HepG2 (cell line): Measurements from ENCODE around the gene ALDH4A1. TPM values are rescaled to one million over a fixed set of nuclear protein-coding genes. Genes with fewer than 3 reads are reported as not detected.

Experiments
- ATAC-seq: fragments of 200-7000 bp; cut with Tn5 transposase; 3 replicates; pipeline ENCODE4 v1.9.1; 2020; ENCODE audit warnings: mild to moderate bottlenecking, moderate library complexity
- BruUV-seq: library from RNA; stranded (reverse); fragments of 400-500 nt; replicated peaks from 2 replicates; lab custom pipeline; 2021; lab: Mats Ljungman, UMichigan
- CTCF ChIA-PET: fragments of 300-600 bp; formaldehyde crosslinking; extraction: SDS; loops from one replicate; lab custom pipeline; 2021; ENCODE audit warnings: low total read pairs, inconsistent platforms, low intra/inter-chr PET ratio; lab: Yijun Ruan, JAX
- POLR2A ChIA-PET: fragments of 350-600 bp; sonication (Branson Sonifier 250); formaldehyde crosslinking; loops from one replicate; lab custom pipeline; 2020; ENCODE audit warnings: antibody characterized with exemption, inconsistent platforms; lab: Yijun Ruan, JAX
- DNase-seq: peaks from one replicate; pipeline ENCODE4 v3.0.0-alpha.2; 2015; ENCODE audit warnings: low spot score
- FAIRE-seq: peaks from 3 replicates; lab custom pipeline; 2011; peaks lifted over from hg19 to GRCh38; lab: Jason Lieb, UNC
- H2AFZ ChIP-seq: one replicate; pipeline ENCODE4 v1.6.1; 2011; ENCODE audit warnings: low read length, inconsistent platforms
- H3K27ac ChIP-seq: fragments of 300-600 bp; 3 replicates; pipeline ENCODE4 v1.8.0; 2011; ENCODE audit warnings: mixed run types, mild to moderate bottlenecking, mixed read lengths, low read length, inconsistent platforms; ENCODE audit not compliant: insufficient read depth; ENCODE audit errors: extremely low read length
- H3K27me3 ChIP-seq, 2 experiments: fragments of 200-600 bp in 1 of 2; 2 replicates in 1 of 2; 3 replicates in 1 of 2; pipeline versions ENCODE4 v1.6.0 to v1.8.0; 2011; ENCODE audit warnings: low read length in 2 of 2, mild to moderate bottlenecking in 2 of 2, moderate library complexity in 2 of 2, inconsistent platforms in 1 of 2; ENCODE audit not compliant: insufficient read depth in 2 of 2, control insufficient read depth in 1 of 2
- H3K36me3 ChIP-seq, 2 experiments: fragments of 200-600 bp in 1 of 2; replicated peaks in 1 of 2; 2 replicates in 1 of 2; 3 replicates in 1 of 2; pipeline versions ENCODE4 v1.5.1 to v1.8.0; 2011; ENCODE audit warnings: low read length in 2 of 2, inconsistent platforms in 1 of 2; ENCODE audit not compliant: insufficient read depth in 2 of 2, control insufficient read depth in 1 of 2
- H3K4me1 ChIP-seq: 2 replicates; pipeline ENCODE4 v1.5.1; 2012; ENCODE audit warnings: low read length, inconsistent platforms; ENCODE audit not compliant: insufficient read depth
- H3K4me2 ChIP-seq: 2 replicates; pipeline ENCODE4 v1.6.0; 2011; ENCODE audit warnings: low read depth, low read length, inconsistent platforms
- H3K4me3 ChIP-seq, 3 experiments: fragments of 200-600 bp in 1 of 3; sonication (generic), shearing (Covaris generic) in 1 of 3; replicated peaks in 1 of 3; 2 replicates each; pipeline ENCODE4 v1.5.1; 2011 to 2016; ENCODE audit warnings: low read length in 3 of 3, inconsistent platforms in 2 of 3, low read depth in 2 of 3, mild to moderate bottlenecking in 2 of 3, control low read depth in 1 of 3, mixed read lengths in 1 of 3; ENCODE audit not compliant: insufficient read depth in 1 of 3
- H3K79me2 ChIP-seq: one replicate; pipeline ENCODE4 v1.6.1; 2011; ENCODE audit warnings: low read length, inconsistent platforms; ENCODE audit not compliant: insufficient read depth
- H3K9ac ChIP-seq: 2 replicates; pipeline ENCODE4 v1.6.0; 2011; ENCODE audit warnings: mild to moderate bottlenecking, low read depth, low read length, inconsistent platforms; ENCODE audit not compliant: insufficient read depth
- H3K9me3 ChIP-seq: 2 replicates; pipeline ENCODE4 v1.5.1; 2012; ENCODE audit warnings: mild to moderate bottlenecking, low read length
- H4K20me1 ChIP-seq: 2 replicates; pipeline ENCODE4 v1.6.0; 2011; ENCODE audit warnings: inconsistent platforms, mild to moderate bottlenecking, low read length, moderate library complexity; ENCODE audit not compliant: insufficient read depth
- DRAP1 ChIP-seq: IDR thresholded peaks from 2 replicates; pipeline ENCODE4 v1.6.1; 2016; ENCODE audit warnings: missing genetic modification reagents, missing compliant biosample characterization
- FOXC1 ChIP-seq: sonication (generic); formaldehyde crosslinking; IDR thresholded peaks from 2 replicates; pipeline ENCODE4 v1.8.0; 2022; ENCODE audit warnings: mild to moderate bottlenecking, missing genetic modification reagents, borderline replicate concordance
- HMGA1 ChIP-seq: sonication (generic); formaldehyde crosslinking; conservative IDR thresholded peaks from 2 replicates; pipeline ENCODE4 v1.4.0; 2020; ENCODE audit warnings: missing genetic modification reagents
- HOXA9 ChIP-seq: sonication (generic); formaldehyde crosslinking; IDR thresholded peaks from 2 replicates; pipeline ENCODE4 v1.8.1; 2022; ENCODE audit warnings: missing genetic modification reagents, mild to moderate bottlenecking, moderate library complexity, borderline replicate concordance
- NR2F1 ChIP-seq, 2 experiments: fragments of 450-650 bp in 1 of 2; formaldehyde crosslinking in 1 of 2; IDR thresholded peaks; 2 replicates each; pipeline versions ENCODE4 v1.5.0 to v1.6.1; 2016 to 2020; ENCODE audit warnings: mild to moderate bottlenecking in 1 of 2, missing compliant biosample characterization in 1 of 2, missing genetic modification reagents in 1 of 2, moderate library complexity in 1 of 2
- RAD21 ChIP-seq: fragments of 450-650 bp; formaldehyde crosslinking; IDR thresholded peaks from 2 replicates; pipeline ENCODE4 v1.5.0; 2020; ENCODE audit warnings: mild to moderate bottlenecking
- RBAK ChIP-seq: sonication (generic); formaldehyde crosslinking; IDR thresholded peaks from 2 replicates; pipeline ENCODE4 v1.5.1; 2020; ENCODE audit warnings: mild to moderate bottlenecking, missing genetic modification reagents
- ZNF225 ChIP-seq: sonication (generic); formaldehyde crosslinking; IDR thresholded peaks from 2 replicates; pipeline ENCODE4 v1.4.0; 2020; ENCODE audit warnings: mild to moderate bottlenecking, missing genetic modification reagents
- ZNF30 ChIP-seq: sonication (generic); formaldehyde crosslinking; IDR thresholded peaks from 2 replicates; pipeline ENCODE4 v1.5.0; 2020; ENCODE audit warnings: mild to moderate bottlenecking, missing genetic modification reagents
- ZNF567 ChIP-seq: sonication (generic); formaldehyde crosslinking; IDR thresholded peaks from 2 replicates; pipeline ENCODE4 v1.8.1; 2023; ENCODE audit warnings: mild to moderate bottlenecking, missing genetic modification reagents, borderline replicate concordance
- ZNF761 ChIP-seq: sonication (generic); formaldehyde crosslinking; conservative IDR thresholded peaks from 2 replicates; pipeline ENCODE4 v1.4.0; 2020; ENCODE audit warnings: mild to moderate bottlenecking, missing genetic modification reagents
- WGBS: methylation state at CpG from one replicate; pipeline ENCODE4 v1.1.6; 2017; ENCODE audit warnings: low lambda C conversion rate; 5-methylcytosine and 5-hydroxymethylcytosine counted together
- in situ Hi-C: cut with HindIII; loops from 2 replicates; pipeline ENCODE4 v1.10.0; 2017; ENCODE audit warnings: low pct_unique_long_range_greater_than_20kb; ENCODE audit not compliant: extremely low pct_ligation_motif_present
- intact Hi-C: fragments of 100-400 bp; cut with micrococcal nuclease; formaldehyde crosslinking; loops from one replicate; pipeline ENCODE4 v1.10.0; 2022; ENCODE audit not compliant: unreplicated experiment
- polyA plus RNA-seq, 8 experiments: library from polyadenylated mRNA; depleted of rRNA in 3 of 8; stranded (reverse) in 7 of 8; unstranded in 1 of 8; fragments of >200 nt; fragmentation: Illumina TruSeq in 4 of 8; extraction: Trizol in 4 of 8; gene quantifications; 2 replicates each; pipeline versions ENCODE4 v1.2.1 to v1.2.3, GENCODE V29; 2011 to 2016; ENCODE audit warnings: low read depth in 4 of 8, missing spikeins in 1 of 8, mixed read lengths in 1 of 8; ENCODE audit not compliant: insufficient read depth in 1 of 8
- total RNA-seq, 5 experiments: library from RNA; depleted of rRNA; stranded (reverse); fragments of >200 nt; fragmentation: Illumina TruSeq; extraction: Trizol; gene quantifications; 2 replicates each; pipeline ENCODE4 v1.2.3, GENCODE V29; 2016; ENCODE audit warnings: low read depth in 1 of 5
- TF ChIP-seq, protein P1 (sequence below): sonication (generic); formaldehyde crosslinking; IDR thresholded peaks from 2 replicates; pipeline ENCODE4 v1.4.0; 2020; ENCODE audit warnings: missing genetic modification reagents
- TF ChIP-seq, protein P2 (sequence below): sonication (generic); formaldehyde crosslinking; IDR thresholded peaks from 2 replicates; pipeline ENCODE4 v1.5.1; 2020; ENCODE audit warnings: mild to moderate bottlenecking, moderate library complexity, missing genetic modification reagents
- TF ChIP-seq, protein P3 (sequence below): sonication (generic); formaldehyde crosslinking; IDR thresholded peaks from 2 replicates; pipeline ENCODE4 v1.8.0; 2022; ENCODE audit warnings: mild to moderate bottlenecking, missing genetic modification reagents, borderline replicate concordance

ALDH4A1 gene
- total and polyA plus RNA-seq, 2 of the 13 experiments (the other 11 are each of a cell fraction or from before 2014, with no cell fraction given), result 76.4 to 240 TPM

DNA sequence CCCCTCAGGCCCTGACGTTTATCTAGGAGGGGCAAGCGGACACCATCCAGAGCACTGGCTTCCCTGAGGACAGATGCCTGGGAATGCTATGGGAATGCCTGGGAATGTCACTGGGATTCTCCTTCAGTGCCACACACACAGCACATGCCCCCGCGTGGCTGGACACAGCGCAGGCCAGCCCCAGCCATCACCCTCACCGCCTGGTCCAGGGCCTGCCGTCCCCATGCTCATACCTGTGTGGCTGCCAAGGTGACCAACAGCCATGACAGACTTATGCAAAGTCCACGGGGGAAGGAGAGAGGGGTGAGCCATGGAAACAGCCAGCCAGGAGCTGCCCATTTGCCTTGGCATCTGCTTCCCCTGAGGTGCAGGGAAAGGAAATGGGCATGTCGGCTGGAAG lies 37.2 kb downstream of the ALDH4A1 start:
- WGBS, result 79% methylated on average over 2 of the region's 9 CpGs
- H3K4me3 ChIP-seq, result no peak overlapping the region
- DNase-seq (no peak), FAIRE-seq (no peak), ATAC-seq (no peak)
- H3K4me1 ChIP-seq, result peaks cover 10% of the 10 kb centered on the region
- no peak overlapping the region for H3K27ac ChIP-seq
- intact Hi-C loops, result no loop called here
- ChIA-PET CTCF (no interaction called here), POLR2A (no interaction called here)
- H3K79me2 ChIP-seq, result no peaks in the 10 kb centered on the region
- H3K4me2 ChIP-seq, result no peak overlapping the region
- peaks cover 4 to 45% of the 10 kb centered on the region in 2 experiments for H3K27me3 ChIP-seq
- BruUV-seq, result no TSS peak
- no peaks in the 10 kb centered on the region for H3K36me3 ChIP-seq
- H3K9me3 ChIP-seq, result no peaks in the 10 kb centered on the region
- H2AFZ ChIP-seq, result no peak overlapping the region
- no peaks in the 10 kb centered on the region for H4K20me1 ChIP-seq
- in situ Hi-C loops, result no loop called here
- H3K9ac ChIP-seq, result no peak overlapping the region
- TF ChIP-seq, protein P1, sequence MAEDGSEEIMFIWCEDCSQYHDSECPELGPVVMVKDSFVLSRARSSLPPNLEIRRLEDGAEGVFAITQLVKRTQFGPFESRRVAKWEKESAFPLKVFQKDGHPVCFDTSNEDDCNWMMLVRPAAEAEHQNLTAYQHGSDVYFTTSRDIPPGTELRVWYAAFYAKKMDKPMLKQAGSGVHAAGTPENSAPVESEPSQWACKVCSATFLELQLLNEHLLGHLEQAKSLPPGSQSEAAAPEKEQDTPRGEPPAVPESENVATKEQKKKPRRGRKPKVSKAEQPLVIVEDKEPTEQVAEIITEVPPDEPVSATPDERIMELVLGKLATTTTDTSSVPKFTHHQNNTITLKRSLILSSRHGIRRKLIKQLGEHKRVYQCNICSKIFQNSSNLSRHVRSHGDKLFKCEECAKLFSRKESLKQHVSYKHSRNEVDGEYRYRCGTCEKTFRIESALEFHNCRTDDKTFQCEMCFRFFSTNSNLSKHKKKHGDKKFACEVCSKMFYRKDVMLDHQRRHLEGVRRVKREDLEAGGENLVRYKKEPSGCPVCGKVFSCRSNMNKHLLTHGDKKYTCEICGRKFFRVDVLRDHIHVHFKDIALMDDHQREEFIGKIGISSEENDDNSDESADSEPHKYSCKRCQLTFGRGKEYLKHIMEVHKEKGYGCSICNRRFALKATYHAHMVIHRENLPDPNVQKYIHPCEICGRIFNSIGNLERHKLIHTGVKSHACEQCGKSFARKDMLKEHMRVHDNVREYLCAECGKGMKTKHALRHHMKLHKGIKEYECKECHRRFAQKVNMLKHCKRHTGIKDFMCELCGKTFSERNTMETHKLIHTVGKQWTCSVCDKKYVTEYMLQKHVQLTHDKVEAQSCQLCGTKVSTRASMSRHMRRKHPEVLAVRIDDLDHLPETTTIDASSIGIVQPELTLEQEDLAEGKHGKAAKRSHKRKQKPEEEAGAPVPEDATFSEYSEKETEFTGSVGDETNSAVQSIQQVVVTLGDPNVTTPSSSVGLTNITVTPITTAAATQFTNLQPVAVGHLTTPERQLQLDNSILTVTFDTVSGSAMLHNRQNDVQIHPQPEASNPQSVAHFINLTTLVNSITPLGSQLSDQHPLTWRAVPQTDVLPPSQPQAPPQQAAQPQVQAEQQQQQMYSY (CRISPR knock-in tag), result no peak
- TF ChIP-seq ZNF30 (CRISPR knock-in tag) (no peak), DRAP1 (CRISPR knock-in tag) (no peak), ZNF761 (CRISPR knock-in tag) (no peak), NR2F1 (CRISPR knock-in tag; IDR thresholded peaks at IDR 0.05) (no peak), FOXC1 (no peak), RAD21 (CRISPR knock-in tag) (no peak), RBAK (CRISPR knock-in tag) (no peak), HMGA1 (CRISPR knock-in tag) (no peak), ZNF567 (no peak), ZNF225 (CRISPR knock-in tag) (no peak), HOXA9 (CRISPR knock-in tag) (no peak)
- TF ChIP-seq, protein P2, sequence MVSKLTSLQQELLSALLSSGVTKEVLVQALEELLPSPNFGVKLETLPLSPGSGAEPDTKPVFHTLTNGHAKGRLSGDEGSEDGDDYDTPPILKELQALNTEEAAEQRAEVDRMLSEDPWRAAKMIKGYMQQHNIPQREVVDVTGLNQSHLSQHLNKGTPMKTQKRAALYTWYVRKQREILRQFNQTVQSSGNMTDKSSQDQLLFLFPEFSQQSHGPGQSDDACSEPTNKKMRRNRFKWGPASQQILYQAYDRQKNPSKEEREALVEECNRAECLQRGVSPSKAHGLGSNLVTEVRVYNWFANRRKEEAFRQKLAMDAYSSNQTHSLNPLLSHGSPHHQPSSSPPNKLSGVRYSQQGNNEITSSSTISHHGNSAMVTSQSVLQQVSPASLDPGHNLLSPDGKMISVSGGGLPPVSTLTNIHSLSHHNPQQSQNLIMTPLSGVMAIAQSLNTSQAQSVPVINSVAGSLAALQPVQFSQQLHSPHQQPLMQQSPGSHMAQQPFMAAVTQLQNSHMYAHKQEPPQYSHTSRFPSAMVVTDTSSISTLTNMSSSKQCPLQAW, result no peak
- TF ChIP-seq, protein P3, sequence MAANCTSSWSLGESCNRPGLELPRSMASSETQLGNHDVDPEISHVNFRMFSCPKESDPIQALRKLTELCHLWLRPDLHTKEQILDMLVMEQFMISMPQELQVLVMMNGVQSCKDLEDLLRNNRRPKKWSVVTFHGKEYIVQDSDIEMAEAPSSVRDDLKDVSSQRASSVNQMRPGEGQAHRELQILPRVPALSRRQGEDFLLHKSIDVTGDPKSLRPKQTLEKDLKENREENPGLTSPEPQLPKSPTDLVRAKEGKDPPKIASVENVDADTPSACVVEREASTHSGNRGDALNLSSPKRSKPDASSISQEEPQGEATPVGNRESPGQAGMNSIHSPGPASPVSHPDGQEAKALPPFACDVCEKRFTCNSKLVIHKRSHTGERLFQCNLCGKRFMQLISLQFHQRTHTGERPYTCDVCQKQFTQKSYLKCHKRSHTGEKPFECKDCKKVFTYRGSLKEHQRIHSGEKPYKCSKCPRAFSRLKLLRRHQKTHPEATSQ (CRISPR knock-in tag), result no peak
